Measurements from ENCODE around the gene KSR1. TPM values are rescaled to one million over a fixed set of nuclear protein-coding genes. Genes with fewer than 3 reads are reported as not detected.
A peak's percentile ranks its signal among the peaks of the same experiment; 100 is the strongest.

Gene KSR1
- polyA plus RNA-seq, 1 experiment: 28.2 TPM

GRCh38 chr17:27573548-27573947 is 117.3 kb downstream of the KSR1 start:
- TF ChIP-seq CTCF (IDR thresholded peaks at IDR 0.05; ENCODE audit: low read depth, low read length): no peak
- no peak for DNase-seq (ENCODE audit: low read depth, low spot score)
- no peak overlapping the region for H3K27ac ChIP-seq (ENCODE audit: low read depth, low read length)
- POLR2A ChIA-PET: interaction anchor here (0.5 kb wide), 1 partner anchor 229 kb away, joined by 3 read pairs; no protein-coding TSS in a partner anchor
- CTCF ChIA-PET: interaction anchor here (0.9 to 2.0 kb wide), 6 partner anchors 9 to 220 kb away, joined by 3 to 7 read pairs (median 4); no protein-coding TSS in a partner anchor
- H3K27me3 ChIP-seq (ENCODE audit: control insufficient read depth, insufficient read depth, low read length): no peaks in the 10 kb centered on the region
- H3K9me3 ChIP-seq (ENCODE audit: control insufficient read depth, insufficient read depth, low read length): no peaks in the 10 kb centered on the region; the same call in 1 of the 2 replicates
- H3K4me3 ChIP-seq (ENCODE audit: low read depth, low read length): no peak overlapping the region

GRCh38 chr17:27573971-27574525 is 117.8 kb downstream of the KSR1 start:
- peak overlapping the region; percentile 77 for H3K27ac ChIP-seq (ENCODE audit: low read depth, low read length)
- H3K9me3 ChIP-seq (ENCODE audit: control insufficient read depth, insufficient read depth, low read length): no peaks in the 10 kb centered on the region; the same call in 1 of the 2 replicates
- no peaks in the 10 kb centered on the region for H3K27me3 ChIP-seq (ENCODE audit: control insufficient read depth, insufficient read depth, low read length)
- POLR2A ChIA-PET: interaction anchor here (0.5 kb wide), 1 partner anchor 229 kb away, joined by 3 read pairs; no protein-coding TSS in a partner anchor
- no peak overlapping the region for H3K4me3 ChIP-seq (ENCODE audit: low read depth, low read length)
- CTCF ChIA-PET: interaction anchor here (0.9 to 2.0 kb wide), 6 partner anchors 9 to 220 kb away, joined by 3 to 7 read pairs (median 4); no protein-coding TSS in a partner anchor
- no peak for DNase-seq (ENCODE audit: low read depth, low spot score)
- no peak for TF ChIP-seq CTCF (IDR thresholded peaks at IDR 0.05; ENCODE audit: low read depth, low read length)

GRCh38 chr17:27575096-27575911 is 119.1 kb downstream of the KSR1 start:
- ChIA-PET POLR2A (no interaction called here), CTCF (interaction anchor here (0.9 to 2.0 kb wide), 3 partner anchors 24 to 221 kb away, joined by 4 to 8 read pairs (median 7); no protein-coding TSS in a partner anchor)
- Histone ChIP-seq H3K4me3 (ENCODE audit: low read depth, low read length) (no peak overlapping the region), H3K9me3 (ENCODE audit: control insufficient read depth, insufficient read depth, low read length) (no peaks in the 10 kb centered on the region; the same call in 1 of the 2 replicates), H3K27ac (ENCODE audit: low read depth, low read length) (peak overlapping the region; percentile 98), H3K27me3 (ENCODE audit: control insufficient read depth, insufficient read depth, low read length) (no peaks in the 10 kb centered on the region)
- no peak for DNase-seq (ENCODE audit: low read depth, low spot score)
- no peak for TF ChIP-seq CTCF (IDR thresholded peaks at IDR 0.05; ENCODE audit: low read depth, low read length)

GRCh38 chr17:27575912-27576252 is 119.6 kb downstream of the KSR1 start:
- H3K27ac ChIP-seq (ENCODE audit: low read depth, low read length): peak overlapping the region; percentile 98
- no peak for DNase-seq (ENCODE audit: low read depth, low spot score)
- POLR2A ChIA-PET: no interaction called here
- H3K27me3 ChIP-seq (ENCODE audit: control insufficient read depth, insufficient read depth, low read length): no peaks in the 10 kb centered on the region
- TF ChIP-seq CTCF (IDR thresholded peaks at IDR 0.05; ENCODE audit: low read depth, low read length): no peak
- CTCF ChIA-PET: interaction anchor here (0.9 to 2.0 kb wide), 2 partner anchors 24 to 26 kb away, joined by 4 to 8 read pairs; no protein-coding TSS in a partner anchor
- H3K9me3 ChIP-seq (ENCODE audit: control insufficient read depth, insufficient read depth, low read length): no peaks in the 10 kb centered on the region; the same call in 1 of the 2 replicates
- H3K4me3 ChIP-seq (ENCODE audit: low read depth, low read length): no peak overlapping the region

All from AG04450 (cell line).